IMR-90 (cell line): ENCODE results near the gene ASTN2. TPM values are rescaled to one million over a fixed set of nuclear protein-coding genes. Genes with fewer than 3 reads are reported as not detected.
A peak's percentile ranks its signal among the peaks of the same experiment; 100 is the strongest.

Experiments
- ATAC-seq: fragments of 200-7000 bp; cut with Tn5 transposase; 2 replicates; pipeline ENCODE4 v1.9.1; 2020; ENCODE audit warnings: low read depth, mild to moderate bottlenecking, moderate library complexity
- BruUV-seq: library from RNA; stranded (reverse); fragments of 400-500 nt; replicated peaks from 2 replicates; lab custom pipeline; 2021; lab: Mats Ljungman, UMichigan
- CTCF ChIA-PET: fragments of 300-600 bp; formaldehyde crosslinking; extraction: SDS; loops from one replicate; lab custom pipeline; 2021; ENCODE audit warnings: antibody characterized with exemption; lab: Yijun Ruan, JAX
- POLR2A ChIA-PET: fragments of 300-600 bp; sonication (Branson Sonifier 250); formaldehyde crosslinking; loops from one replicate; lab custom pipeline; 2022; ENCODE audit warnings: antibody characterized with exemption; ENCODE audit not compliant: unreplicated experiment; lab: Charles Lee
- DNase-seq: peaks from one replicate; pipeline ENCODE4 v3.0.0; 2013
- H2AFZ ChIP-seq: replicated peaks from 2 replicates; pipeline ENCODE3; 2013; ENCODE audit warnings: low read length, mild to moderate bottlenecking; ENCODE audit not compliant: poor library complexity
- H2AK5ac ChIP-seq: 2 replicates; pipeline ENCODE4 v1.6.1; 2013; ENCODE audit warnings: low read depth, low read length, inconsistent platforms
- H2AK9ac ChIP-seq: replicated peaks from 2 replicates; pipeline ENCODE3; 2013; ENCODE audit warnings: mild to moderate bottlenecking, low read depth, low read length, moderate library complexity; ENCODE audit not compliant: poor library complexity
- H2BK120ac ChIP-seq: 2 replicates; pipeline ENCODE4 v1.6.1; 2013; ENCODE audit warnings: low read depth, low read length, inconsistent platforms
- H2BK15ac ChIP-seq: 3 replicates; pipeline ENCODE4 v1.6.1; 2013; ENCODE audit warnings: low read depth, low read length, inconsistent platforms
- H2BK20ac ChIP-seq: 2 replicates; pipeline ENCODE4 v1.6.1; 2013; ENCODE audit warnings: low read depth, mild to moderate bottlenecking, inconsistent platforms, low read length, moderate library complexity
- H2BK5ac ChIP-seq: 2 replicates; pipeline ENCODE4 v1.6.1; 2013; ENCODE audit warnings: mild to moderate bottlenecking, low read depth, low read length, inconsistent platforms; ENCODE audit not compliant: poor library complexity, severe bottlenecking
- H3K14ac ChIP-seq: replicated peaks from 2 replicates; pipeline ENCODE4 v1.6.1; 2013; ENCODE audit warnings: low read depth, low read length, inconsistent platforms
- H3K18ac ChIP-seq: 2 replicates; pipeline ENCODE4 v1.6.1; 2013; ENCODE audit warnings: low read depth, low read length, control low read depth
- H3K23ac ChIP-seq: 2 replicates; pipeline ENCODE4 v1.6.1; 2013; ENCODE audit warnings: low read depth, low read length, inconsistent platforms
- H3K27ac ChIP-seq: 2 replicates; pipeline ENCODE4 v1.5.1; 2013; ENCODE audit warnings: mild to moderate bottlenecking, control low read depth, low read length; ENCODE audit not compliant: insufficient read depth
- H3K27me3 ChIP-seq: 2 replicates; pipeline ENCODE4 v1.6.1; 2013; ENCODE audit warnings: low read length; ENCODE audit not compliant: control insufficient read depth, insufficient read depth
- H3K36me3 ChIP-seq: 2 replicates; pipeline ENCODE4 v1.6.1; 2013; ENCODE audit warnings: low read length, mixed read lengths; ENCODE audit not compliant: control insufficient read depth, insufficient read depth
- H3K4ac ChIP-seq: 2 replicates; pipeline ENCODE4 v1.6.1; 2013; ENCODE audit warnings: low read depth, low read length, inconsistent platforms
- H3K4me1 ChIP-seq: 2 replicates; pipeline ENCODE4 v1.6.1; 2013; ENCODE audit warnings: low read length, mixed read lengths; ENCODE audit not compliant: control insufficient read depth, insufficient read depth
- H3K4me2 ChIP-seq: 2 replicates; pipeline ENCODE4 v1.6.1; 2013; ENCODE audit warnings: low read depth, mild to moderate bottlenecking, control low read depth, low read length, moderate library complexity
- H3K4me3 ChIP-seq: 2 replicates; pipeline ENCODE4 v1.5.1; 2013; ENCODE audit warnings: low read depth, mild to moderate bottlenecking, control low read depth, low read length, moderate library complexity; ENCODE audit not compliant: insufficient read depth
- H3K56ac ChIP-seq: 2 replicates; pipeline ENCODE4 v1.6.1; 2013; ENCODE audit warnings: low read length, inconsistent platforms; ENCODE audit not compliant: insufficient read depth; ENCODE audit errors: extremely low read depth
- H3K79me1 ChIP-seq, 2 experiments: 2 replicates each; pipeline ENCODE4 v1.6.1; 2013; ENCODE audit warnings: low read length in 2 of 2, inconsistent platforms in 1 of 2, low read depth in 1 of 2
- H3K9ac ChIP-seq: 2 replicates; pipeline ENCODE4 v1.6.1; 2013; ENCODE audit warnings: low read depth, low read length, control low read depth
- H3K9me1 ChIP-seq: 2 replicates; pipeline ENCODE4 v1.6.1; 2013; ENCODE audit warnings: low read length, inconsistent platforms; ENCODE audit not compliant: insufficient read depth
- H3K9me3 ChIP-seq: 2 replicates; pipeline ENCODE4 v1.6.1; 2013; ENCODE audit warnings: low read length; ENCODE audit not compliant: control insufficient read depth, insufficient read depth
- H4K20me1 ChIP-seq: 2 replicates; pipeline ENCODE4 v1.6.1; 2013; ENCODE audit warnings: low read length, inconsistent platforms; ENCODE audit not compliant: insufficient read depth
- H4K5ac ChIP-seq: 2 replicates; pipeline ENCODE4 v1.6.1; 2013; ENCODE audit warnings: mild to moderate bottlenecking, low read depth, low read length, control low read depth
- H4K8ac ChIP-seq, 2 experiments: 2 replicates each; pipeline ENCODE4 v1.6.1; 2013; ENCODE audit warnings: low read depth in 2 of 2, low read length in 2 of 2, control low read depth in 1 of 2, inconsistent platforms in 1 of 2
- H4K91ac ChIP-seq: 2 replicates; pipeline ENCODE4 v1.6.1; 2013; ENCODE audit warnings: low read depth, low read length, inconsistent platforms; ENCODE audit not compliant: insufficient read depth
- BHLHE40 ChIP-seq: fragments of 150-350 bp; IDR thresholded peaks from 2 replicates; pipeline ENCODE4 v1.6.1; 2016; ENCODE audit warnings: mild to moderate bottlenecking, low read depth, low read length
- CHD1 ChIP-seq: IDR thresholded peaks from 2 replicates; pipeline ENCODE4 v1.6.1; 2012; ENCODE audit warnings: low read depth, low read length, improper control_type of control experiment
- MAZ ChIP-seq: IDR thresholded peaks from 2 replicates; pipeline ENCODE4 v1.6.1; 2012; ENCODE audit warnings: low read depth, mild to moderate bottlenecking, low read length, improper control_type of control experiment, moderate library complexity, borderline replicate concordance
- MXI1 ChIP-seq: IDR thresholded peaks from 2 replicates; pipeline ENCODE4 v1.6.1; 2012; ENCODE audit warnings: low read depth, mild to moderate bottlenecking, low read length, moderate library complexity, borderline replicate concordance
- NFE2L2 ChIP-seq: fragments of 150-350 bp; IDR thresholded peaks from 2 replicates; pipeline ENCODE4 v1.6.1; 2016; ENCODE audit warnings: low read depth, mild to moderate bottlenecking, low read length
- dilution Hi-C: fragments of 300-500 bp; cut with HindIII; formaldehyde crosslinking; loops from one replicate; pipeline ENCODE4 v1.14.3; 2018; ENCODE audit warnings: low sequenced_read_pairs; ENCODE audit not compliant: unreplicated experiment
- in situ Hi-C: fragments of 300-500 bp; cut with MboI; formaldehyde crosslinking; loops from 3 replicates; pipeline ENCODE4 v1.14.3; 2019; ENCODE audit warnings: low sequenced_read_pairs, inconsistent platforms, mixed read lengths
- intact Hi-C: fragments of 100-400 bp; cut with micrococcal nuclease; formaldehyde crosslinking; loops from 2 replicates; pipeline ENCODE4 v1.10.0; 2022
- polyA plus RNA-seq, 3 experiments: library from polyadenylated mRNA; depleted of rRNA; stranded (reverse); fragments of >200 nt; gene quantifications; 2 replicates each; pipeline ENCODE4 v1.2.3, GENCODE V29; 2012; ENCODE audit warnings: low replicate concordance in 1 of 3
- total RNA-seq: library from RNA; depleted of rRNA; stranded (reverse); fragments of >200 nt; gene quantifications from 2 replicates; pipeline ENCODE4 v1.2.3, GENCODE V29; 2012

ASTN2 gene
- total and polyA plus RNA-seq, 2 of the 4 experiments (the other 2 are of a cell fraction): 3.8 to 6.8 TPM

DNA sequence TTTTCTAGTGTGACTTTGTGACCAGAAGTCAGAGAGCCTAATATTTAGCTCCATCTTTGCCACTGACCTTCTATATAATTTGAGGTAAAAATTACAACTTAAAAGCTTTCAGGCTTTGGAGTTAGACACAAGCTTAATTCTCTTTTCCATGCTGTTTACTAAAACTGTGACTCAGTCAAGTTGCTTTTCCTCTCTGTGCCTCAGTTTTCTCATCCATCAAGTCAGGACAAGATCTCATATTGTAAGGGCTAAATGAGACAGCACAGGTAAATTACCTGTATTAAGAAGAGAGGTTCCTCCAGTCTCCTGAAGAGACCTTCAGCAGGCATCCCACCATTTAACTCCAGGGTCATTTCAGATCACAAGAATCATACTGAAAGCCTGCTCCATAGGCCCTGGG is 339.2 kb downstream of the ASTN2 start:
- dilution Hi-C loops (no loop called here), intact Hi-C loops (no loop called here), in situ Hi-C loops (no loop called here)
- Histone ChIP-seq H3K14ac (no peak overlapping the region), H3K18ac (no peak overlapping the region), H4K8ac (no peak overlapping the region), H2BK120ac (no peak overlapping the region), H2BK15ac (no peak overlapping the region), H3K9ac (no peak overlapping the region), H2BK20ac (no peak overlapping the region), H4K91ac (no peak overlapping the region), H3K23ac (no peak overlapping the region), H3K4me3 (no peak overlapping the region), H2AK9ac (peak overlapping the region; percentile 6), H3K9me1 (no peaks in the 10 kb centered on the region), H2AK5ac (no peak overlapping the region), H3K4me1 (no peaks in the 10 kb centered on the region), H3K27me3 (no peaks in the 10 kb centered on the region), H3K56ac (no peak overlapping the region), H3K79me1 (no peaks in the 10 kb centered on the region), H2AFZ (no peak overlapping the region), H4K5ac (no peak overlapping the region), H2BK5ac (no peak overlapping the region), H3K27ac (no peak overlapping the region), H3K36me3 (no peaks in the 10 kb centered on the region), H4K20me1 (no peaks in the 10 kb centered on the region), H3K4me2 (no peak overlapping the region), H3K4ac (no peak overlapping the region), H3K9me3 (peaks cover 2% of the 10 kb centered on the region; the same call in 1 of the 2 replicates)
- ChIA-PET CTCF (interaction anchor here (0.5 kb wide), 1 partner anchor 336 kb away, joined by 3 read pairs; no protein-coding TSS in a partner anchor), POLR2A (no interaction called here)
- no peak for TF ChIP-seq MXI1
- no peak for TF ChIP-seq BHLHE40
- TF ChIP-seq MAZ: no peak
- TF ChIP-seq NFE2L2: no peak
- no peak for TF ChIP-seq CHD1
- ATAC-seq: no peak
- DNase-seq: no peak
- no TSS peak for BruUV-seq
